Tibial nerve (tissue), 4 donors: Measurements from ENCODE around the gene PTPRC.

Experiments used
- CTCF ChIP-seq, 5 experiments: fragments of 200-600 bp in 3 of 5; fragments of 450-650 bp in 2 of 5; sonication (generic) in 3 of 5; IDR thresholded peaks; one replicate each; pipeline ENCODE4 v1.5.1; 2016 to 2019; ENCODE audit warnings: antibody characterized with exemption in 5 of 5, mild to moderate bottlenecking in 3 of 5, moderate library complexity in 2 of 5
- EP300 ChIP-seq, 2 donors: sonication (generic); formaldehyde crosslinking; IDR thresholded peaks; one replicate each; pipeline ENCODE4 v1.6.1; 2017; ENCODE audit warnings: antibody characterized with exemption in 2 of 2, mild to moderate bottlenecking in 1 of 2
- POLR2A ChIP-seq, 2 donors: fragments of 450-650 bp; IDR thresholded peaks; one replicate each; pipeline ENCODE4 v1.6.1; 2017; ENCODE audit warnings: antibody characterized with exemption in 2 of 2, mild to moderate bottlenecking in 2 of 2, moderate library complexity in 2 of 2

- TF ChIP-seq CTCF (IDR thresholded peaks at IDR 0.05): peak in 1 of 5 experiments; percentile 12
- no peak for TF ChIP-seq POLR2A (IDR thresholded peaks at IDR 0.05)
- no peak for TF ChIP-seq EP300 (IDR thresholded peaks at IDR 0.05)
Measured at GRCh38 chr1:198756470-198756869, 117.6 kb downstream of the PTPRC start.
